HCT116 (cell line): Measurements from ENCODE around the gene HYAL4.

Experiments
- RAD21 ChIP-seq: IDR thresholded peaks from 2 replicates; pipeline ENCODE4 v1.6.1; 2012; ENCODE audit warnings: low read depth, mild to moderate bottlenecking
- SRF ChIP-seq: IDR thresholded peaks from 2 replicates; pipeline ENCODE4 v1.6.1; 2012; ENCODE audit warnings: low read depth
- YY1 ChIP-seq: IDR thresholded peaks from 2 replicates; pipeline ENCODE4 v1.6.1; 2011; ENCODE audit warnings: low read length, low read depth, moderate library complexity, mild to moderate bottlenecking; ENCODE audit not compliant: insufficient replicate concordance; ENCODE audit errors: extremely low read depth
- TF ChIP-seq, protein P1 (sequence below), 3 experiments: fragments of 200-600 bp in 1 of 3; sonication (generic) in 1 of 3; IDR thresholded peaks in 2 of 3; conservative IDR thresholded peaks in 1 of 3; 2 replicates each; pipeline ENCODE4 v1.5.1; 2012 to 2017; ENCODE audit warnings: low read depth in 2 of 3, low read length in 2 of 3, antibody characterized with exemption in 1 of 3, borderline replicate concordance in 1 of 3, control low read depth in 1 of 3, mild to moderate bottlenecking in 1 of 3, mixed read lengths in 1 of 3, mixed run types in 1 of 3, moderate library complexity in 1 of 3; ENCODE audit not compliant: insufficient read depth in 1 of 3

DNA sequence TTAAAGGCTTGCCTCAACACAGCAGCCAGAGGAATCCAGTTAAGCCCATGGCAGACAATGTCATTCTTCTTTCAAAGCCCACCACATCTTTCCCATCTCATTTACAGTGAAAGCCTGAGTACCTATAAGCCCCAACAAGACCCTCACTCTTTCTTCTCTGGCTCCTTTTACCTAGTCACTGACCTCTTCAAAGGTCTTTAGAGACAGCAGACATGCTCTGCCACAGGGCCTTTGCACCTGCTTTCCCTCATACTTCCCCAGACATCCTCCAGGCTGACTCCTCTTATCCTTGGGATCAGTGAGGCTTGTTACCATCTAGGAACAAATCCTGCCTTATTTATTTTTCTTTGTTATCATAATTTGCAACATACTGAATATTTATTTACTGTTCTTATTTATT is 17.8 kb downstream of the HYAL4 start:
- TF ChIP-seq SRF (no peak), RAD21 (no peak), YY1 (no peak)
- TF ChIP-seq, protein P1, sequence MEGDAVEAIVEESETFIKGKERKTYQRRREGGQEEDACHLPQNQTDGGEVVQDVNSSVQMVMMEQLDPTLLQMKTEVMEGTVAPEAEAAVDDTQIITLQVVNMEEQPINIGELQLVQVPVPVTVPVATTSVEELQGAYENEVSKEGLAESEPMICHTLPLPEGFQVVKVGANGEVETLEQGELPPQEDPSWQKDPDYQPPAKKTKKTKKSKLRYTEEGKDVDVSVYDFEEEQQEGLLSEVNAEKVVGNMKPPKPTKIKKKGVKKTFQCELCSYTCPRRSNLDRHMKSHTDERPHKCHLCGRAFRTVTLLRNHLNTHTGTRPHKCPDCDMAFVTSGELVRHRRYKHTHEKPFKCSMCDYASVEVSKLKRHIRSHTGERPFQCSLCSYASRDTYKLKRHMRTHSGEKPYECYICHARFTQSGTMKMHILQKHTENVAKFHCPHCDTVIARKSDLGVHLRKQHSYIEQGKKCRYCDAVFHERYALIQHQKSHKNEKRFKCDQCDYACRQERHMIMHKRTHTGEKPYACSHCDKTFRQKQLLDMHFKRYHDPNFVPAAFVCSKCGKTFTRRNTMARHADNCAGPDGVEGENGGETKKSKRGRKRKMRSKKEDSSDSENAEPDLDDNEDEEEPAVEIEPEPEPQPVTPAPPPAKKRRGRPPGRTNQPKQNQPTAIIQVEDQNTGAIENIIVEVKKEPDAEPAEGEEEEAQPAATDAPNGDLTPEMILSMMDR (IDR thresholded peaks at IDR 0.05 in 2 of 3, conservative IDR thresholded peaks at IDR 0.05 in 1 of 3; ENCODE audit: borderline replicate concordance in 1 of 3, insufficient read depth in 1 of 3, low read depth in 2 of 3, low read length in 2 of 3) = no peak
